ENCODE measurements around the gene PHF1.

DNA sequence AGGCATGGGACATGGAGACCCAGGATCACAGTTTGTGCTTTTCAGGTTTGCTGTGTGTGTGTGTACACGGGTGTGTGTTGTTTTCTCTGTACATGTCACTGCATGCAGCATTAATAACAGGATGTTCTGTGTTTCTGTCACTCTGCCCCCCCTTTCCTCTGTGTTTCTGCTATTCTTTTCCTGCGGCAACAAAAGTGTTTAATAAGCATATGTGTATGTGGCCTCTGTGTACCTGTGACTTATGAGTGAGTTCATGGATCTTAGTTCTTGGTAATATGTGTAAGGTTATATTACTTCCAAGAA lies 18.9 kb downstream of the PHF1 start:
- TF ChIP-seq, protein P1, sequence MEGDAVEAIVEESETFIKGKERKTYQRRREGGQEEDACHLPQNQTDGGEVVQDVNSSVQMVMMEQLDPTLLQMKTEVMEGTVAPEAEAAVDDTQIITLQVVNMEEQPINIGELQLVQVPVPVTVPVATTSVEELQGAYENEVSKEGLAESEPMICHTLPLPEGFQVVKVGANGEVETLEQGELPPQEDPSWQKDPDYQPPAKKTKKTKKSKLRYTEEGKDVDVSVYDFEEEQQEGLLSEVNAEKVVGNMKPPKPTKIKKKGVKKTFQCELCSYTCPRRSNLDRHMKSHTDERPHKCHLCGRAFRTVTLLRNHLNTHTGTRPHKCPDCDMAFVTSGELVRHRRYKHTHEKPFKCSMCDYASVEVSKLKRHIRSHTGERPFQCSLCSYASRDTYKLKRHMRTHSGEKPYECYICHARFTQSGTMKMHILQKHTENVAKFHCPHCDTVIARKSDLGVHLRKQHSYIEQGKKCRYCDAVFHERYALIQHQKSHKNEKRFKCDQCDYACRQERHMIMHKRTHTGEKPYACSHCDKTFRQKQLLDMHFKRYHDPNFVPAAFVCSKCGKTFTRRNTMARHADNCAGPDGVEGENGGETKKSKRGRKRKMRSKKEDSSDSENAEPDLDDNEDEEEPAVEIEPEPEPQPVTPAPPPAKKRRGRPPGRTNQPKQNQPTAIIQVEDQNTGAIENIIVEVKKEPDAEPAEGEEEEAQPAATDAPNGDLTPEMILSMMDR (IDR thresholded peaks at IDR 0.05), result no peak
- TF ChIP-seq EP300 (IDR thresholded peaks at IDR 0.05) (no peak), POLR2A (IDR thresholded peaks at IDR 0.05) (no peak)

Data from tibial nerve (tissue), 4 donors.